Left lobe of liver (tissue), 2 donors: Measurements from ENCODE around the gene FNIP1. TPM values are rescaled to one million over a fixed set of nuclear protein-coding genes. Genes with fewer than 3 reads are reported as not detected.
"Not testable (repeated sequence)": the region's sequence is repeated elsewhere in the genome, so short reads cannot be mapped to it uniquely, and the experiment has no call there.

Source experiments
- ATAC-seq: fragments of 200-7000 bp; cut with Tn5 transposase; one replicate; pipeline ENCODE4 v1.9.1; 2020; ENCODE audit warnings: mild to moderate bottlenecking, moderate library complexity
- DNase-seq: peaks from one replicate; pipeline ENCODE4 v3.0.0-alpha.2; 2020; ENCODE audit warnings: low spot score
- total RNA-seq: library from RNA; stranded (reverse); gene quantifications from one replicate; pipeline ENCODE4 v1.2.1, GENCODE V29; 2021
- donor health status: DM: no; HTN: no; CAD: no; lungs with moderate emphysema.
- donor health status: DM: no; HTN: yes; CAD: no.

FNIP1 gene
- total RNA-seq, 1 donor from 2014 or later = 15.0 TPM

DNA sequence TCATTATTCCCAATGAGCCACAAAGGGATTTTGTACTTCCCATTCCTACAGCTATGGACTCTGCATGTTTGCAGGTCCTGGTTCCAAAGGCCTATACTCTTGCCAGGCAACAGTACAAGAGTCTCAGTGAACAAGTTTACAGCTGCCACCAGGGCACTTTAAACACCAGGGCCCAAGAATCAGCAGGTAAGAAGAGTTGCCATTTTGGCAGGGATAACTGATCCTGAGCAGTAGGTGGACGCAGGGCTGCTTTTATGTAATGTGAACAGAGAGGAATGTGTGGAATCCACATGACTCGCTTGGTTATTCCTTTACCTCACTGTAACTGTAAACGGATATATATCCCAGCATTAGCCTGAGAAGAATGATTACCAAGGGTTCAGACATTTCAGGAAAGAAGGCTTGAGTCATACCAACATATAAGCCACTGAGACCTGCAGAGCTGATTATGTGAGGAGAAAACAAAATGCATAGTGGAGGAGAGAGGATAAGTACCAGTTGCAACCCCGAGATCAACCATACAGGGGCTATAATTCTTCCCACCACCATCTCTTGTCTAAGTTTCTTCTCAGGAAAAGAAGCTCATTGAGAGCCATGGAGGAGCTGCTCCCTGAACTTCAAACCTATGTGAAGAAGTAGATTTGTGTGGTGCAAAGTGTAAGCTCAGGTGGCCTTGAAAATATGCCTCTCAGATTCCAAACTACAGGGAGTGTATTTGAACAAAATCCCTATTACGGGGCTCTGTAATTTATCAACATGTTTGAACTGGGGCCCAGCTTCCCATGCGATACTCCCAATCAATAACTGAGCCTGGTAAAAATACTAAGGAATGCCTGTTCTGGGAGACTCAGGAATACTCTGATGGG lies 186.4 kb downstream of the FNIP1 start:
- DNase-seq (no peak), ATAC-seq (peak; percentile 59)

DNA sequence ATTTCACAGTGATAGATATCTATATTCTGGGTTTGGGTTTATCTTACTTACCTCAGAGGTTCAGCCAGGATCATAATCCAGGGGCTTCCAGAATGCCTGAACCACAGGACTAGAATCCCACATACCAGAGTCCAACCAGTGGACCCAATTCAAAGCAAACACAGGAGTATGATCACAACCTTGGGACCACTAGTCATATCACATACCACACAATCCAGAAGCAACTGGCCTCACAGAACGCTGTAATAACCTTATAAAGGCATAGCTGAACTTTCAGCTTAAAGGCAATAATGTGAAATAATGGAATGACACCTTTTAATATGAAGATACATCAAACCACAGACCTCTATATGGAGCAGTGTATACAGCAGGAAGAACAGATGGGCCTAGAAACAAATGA lies 187.0 kb downstream of the FNIP1 start:
- DNase-seq (no peak), ATAC-seq (no peak)

DNA sequence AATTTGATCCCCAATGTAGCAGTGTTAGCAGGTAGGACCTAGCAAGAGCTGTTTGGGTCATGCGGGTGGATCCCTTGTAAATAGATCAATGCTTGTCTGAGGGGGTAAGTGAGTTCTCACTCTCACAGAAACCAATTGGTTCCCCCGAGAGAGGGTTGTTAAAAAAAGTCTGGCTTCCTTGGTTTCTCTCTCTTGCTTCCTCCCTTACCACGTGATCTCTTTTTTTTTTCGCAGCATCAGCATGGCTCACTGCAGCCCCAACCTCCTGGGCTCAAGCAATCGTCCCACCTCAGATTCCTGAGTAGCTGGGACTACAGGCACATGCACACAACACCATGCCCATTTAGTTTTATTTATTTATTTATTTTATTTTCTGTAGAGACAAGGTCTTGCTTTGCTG lies 188.2 kb downstream of the FNIP1 start:
- ATAC-seq (no peak), DNase-seq (no peak)

DNA sequence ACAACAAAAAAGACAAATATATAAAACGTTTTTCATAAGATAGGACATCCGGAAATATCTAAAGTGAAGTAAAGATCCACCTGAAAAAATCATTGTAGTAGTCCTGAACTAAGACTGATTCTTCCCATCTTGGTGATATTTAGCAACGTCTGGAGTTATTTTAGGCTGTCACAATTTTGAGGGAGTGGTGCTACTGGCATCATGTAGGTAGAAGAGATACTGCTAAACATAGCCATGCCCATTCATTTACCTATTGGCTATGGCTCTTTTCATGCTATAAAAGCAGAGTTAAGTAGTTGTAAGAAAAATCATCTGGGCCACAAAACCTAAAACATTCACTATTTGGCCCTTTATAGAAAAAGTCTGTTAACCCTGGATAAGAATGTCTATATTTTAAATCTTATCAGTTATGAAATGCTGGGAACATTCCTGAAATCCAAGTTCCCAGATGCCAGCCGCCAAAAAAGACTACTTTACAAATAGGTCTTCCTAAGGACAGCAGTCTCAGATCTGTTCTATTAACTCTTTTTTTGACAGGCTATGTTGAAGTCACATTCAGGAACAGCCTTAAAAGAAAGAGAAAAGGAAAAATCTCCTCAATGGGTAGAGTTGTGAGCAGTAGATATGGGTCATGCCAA lies 188.8 kb downstream of the FNIP1 start:
- DNase-seq (no peak), ATAC-seq (no peak)

DNA sequence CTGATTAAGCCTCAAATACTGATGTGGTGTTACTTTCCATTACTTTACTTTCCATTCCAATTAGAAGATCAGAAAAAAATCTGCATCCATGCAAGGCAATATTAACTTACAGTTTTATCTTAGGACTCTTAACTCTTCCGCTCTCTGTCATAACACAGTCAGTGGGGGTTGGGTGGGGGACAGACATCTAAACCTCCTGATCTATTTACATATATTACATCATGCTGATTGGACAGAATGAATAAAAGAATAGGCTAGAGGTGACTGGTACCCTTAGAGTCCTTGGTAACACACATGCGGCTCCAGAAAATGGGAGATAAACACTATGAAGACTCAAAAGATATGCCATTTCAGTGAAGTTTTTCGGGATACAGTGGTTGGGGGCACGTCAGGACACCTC lies 189.4 kb downstream of the FNIP1 start:
- ATAC-seq = no peak
- no peak for DNase-seq

DNA sequence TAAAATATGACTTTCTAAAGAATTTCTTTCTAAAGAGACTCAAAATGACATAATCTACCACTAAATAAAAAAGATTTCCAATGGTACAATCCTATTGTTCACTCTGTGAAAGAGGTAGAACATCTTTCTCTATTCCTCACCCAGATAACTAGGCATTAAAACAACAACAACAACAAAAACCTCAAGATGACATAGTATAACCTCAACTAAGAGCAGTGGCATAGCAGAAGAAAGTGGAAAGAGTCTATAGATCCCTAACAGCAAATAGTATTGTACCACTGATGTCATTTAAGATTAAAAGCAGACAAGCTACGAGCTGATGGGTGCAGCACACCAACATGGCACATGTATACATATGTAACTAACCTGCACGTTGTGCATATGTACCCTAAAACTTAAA lies 191.7 kb downstream of the FNIP1 start:
- DNase-seq (no peak), ATAC-seq (no peak)

DNA sequence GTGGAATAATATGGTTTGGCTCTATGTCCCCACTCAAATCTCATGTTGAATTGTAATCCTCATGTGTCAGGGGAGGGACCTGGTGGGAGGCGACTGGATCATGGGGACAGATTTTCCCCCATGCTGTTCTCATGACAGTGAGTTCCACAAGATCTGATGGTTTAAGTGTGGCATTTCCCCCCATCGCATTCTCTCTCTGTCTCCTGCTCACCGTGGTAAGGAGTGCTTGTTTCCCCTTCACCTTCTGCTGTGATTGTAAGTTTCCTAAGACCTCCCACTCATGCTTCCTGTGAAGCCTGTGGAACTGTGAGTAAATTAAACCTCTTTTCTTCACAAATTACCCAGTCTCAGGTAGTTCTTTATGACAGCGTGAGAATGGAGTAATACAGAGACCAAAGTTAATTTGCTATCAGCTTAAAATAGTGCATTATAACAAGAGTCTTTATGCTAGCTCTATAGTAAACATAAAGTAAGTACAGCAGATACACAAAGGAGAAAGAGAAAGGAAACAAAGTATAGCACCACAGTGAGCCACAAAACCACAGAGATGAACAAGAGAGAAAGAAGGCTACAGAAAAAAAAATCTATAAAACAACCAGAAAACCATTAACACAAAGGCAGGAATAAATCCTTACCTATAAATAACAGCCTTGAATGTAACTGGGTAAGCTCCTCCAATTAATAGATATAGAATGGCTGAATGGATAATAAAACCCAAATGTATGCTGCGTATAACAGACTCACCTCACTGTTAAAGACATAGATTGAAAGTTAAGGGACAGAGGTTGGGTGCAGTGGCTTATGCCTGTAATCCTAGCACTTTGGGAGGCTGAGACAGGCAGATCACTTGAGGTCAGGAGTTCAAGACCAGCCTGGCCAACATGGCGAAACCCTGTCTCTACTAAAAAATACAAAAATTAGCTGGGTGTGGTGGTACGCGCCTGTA lies 201.5 kb downstream of the FNIP1 start:
- DNase-seq = no peak
- no peak for ATAC-seq

DNA sequence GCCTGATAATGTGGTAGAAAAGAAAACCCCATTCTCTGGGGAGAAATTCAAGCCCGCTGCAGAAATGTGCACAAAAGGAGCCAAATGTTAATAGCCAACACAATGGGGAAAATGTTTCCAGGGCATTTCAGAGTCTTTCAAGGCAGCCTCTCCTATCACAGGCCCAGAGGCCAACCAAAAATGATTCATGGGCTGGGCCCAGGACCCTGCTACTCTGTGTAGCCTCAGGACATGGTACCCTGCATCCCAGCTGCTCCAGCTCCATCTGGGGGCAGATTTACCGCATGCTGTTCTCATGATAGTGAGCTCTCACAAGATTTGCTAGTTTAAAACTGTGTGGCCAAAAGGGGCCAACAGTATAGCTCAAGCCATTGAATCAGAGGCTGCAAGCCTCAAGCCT lies 202.9 kb downstream of the FNIP1 start:
- DNase-seq = no peak
- ATAC-seq = no peak

DNA sequence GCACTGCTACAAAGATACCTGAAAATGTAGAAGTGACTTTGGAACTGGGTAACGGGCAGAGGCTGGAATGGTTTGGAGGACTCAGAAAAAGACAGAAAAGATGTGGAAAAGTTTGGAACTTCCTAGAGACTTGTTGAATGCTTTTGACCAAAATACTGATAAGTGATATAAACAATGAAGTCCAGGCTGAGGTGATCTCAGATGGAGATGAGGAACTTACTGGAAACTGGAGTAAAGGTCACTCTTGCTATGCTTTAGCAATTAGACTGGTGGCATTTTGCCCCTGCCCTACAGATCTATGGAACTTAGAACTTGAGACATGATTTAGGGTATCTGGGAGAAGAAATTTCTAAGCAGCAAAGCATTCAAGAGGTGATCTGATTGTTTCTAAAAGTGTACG lies 203.4 kb downstream of the FNIP1 start:
- not testable (repeated sequence) for DNase-seq, ATAC-seq

Other genes with a start within 250 kb of the FNIP1 start
- gene RAPGEF6, start 161.8 kb downstream of the FNIP1 start, total RNA-seq = 3.9 TPM
- not detected for gene MEIKIN, start 148.6 kb upstream of the FNIP1 start, total RNA-seq
- gene ACSL6, start 214.6 kb upstream of the FNIP1 start, total RNA-seq = 3.7 TPM